Gastroesophageal sphincter (tissue), 4 donors: Measurements from ENCODE around the gene TMOD1. TPM values are rescaled to one million over a fixed set of nuclear protein-coding genes. Genes with fewer than 3 reads are reported as not detected.
A peak's percentile ranks its signal among the peaks of the same experiment; 100 is the strongest.

Experiments used
- ATAC-seq: fragments of 150-250 bp; one replicate; pipeline ENCODE4 v1.9.1; 2016; ENCODE audit warnings: mild to moderate bottlenecking, moderate library complexity
- H3K27ac ChIP-seq, 4 donors: fragments of 200-600 bp; sonication (generic) in 3 of 4; 1 replicate in 3 of 4; 2 replicates in 1 of 4; pipeline ENCODE4 v1.5.1; 2016 to 2019
- H3K27me3 ChIP-seq: fragments of 200-600 bp; sonication (generic); one replicate; pipeline ENCODE4 v1.5.1; 2019
- H3K36me3 ChIP-seq, 2 donors: fragments of 200-600 bp; sonication (generic); one replicate each; pipeline ENCODE4 v1.5.1; 2019; ENCODE audit warnings: control low read depth in 1 of 2
- H3K4me1 ChIP-seq, 3 donors: fragments of 200-600 bp; sonication (generic); 1 replicate in 2 of 3; 2 replicates in 1 of 3; pipeline ENCODE4 v1.5.1; 2016 to 2019; ENCODE audit warnings: control low read depth in 2 of 3
- H3K4me3 ChIP-seq, 2 donors: fragments of 200-600 bp; sonication (generic); one replicate each; pipeline ENCODE4 v1.5.1; 2019; ENCODE audit warnings: mild to moderate bottlenecking in 1 of 2, moderate library complexity in 1 of 2
- H3K9me3 ChIP-seq, 3 donors: fragments of 200-600 bp; sonication (generic); one replicate each; pipeline ENCODE4 v1.5.1; 2017 to 2019; ENCODE audit warnings: control low read depth in 2 of 3
- CTCF ChIP-seq, 4 experiments: fragments of 200-600 bp in 2 of 4; fragments of 450-650 bp in 2 of 4; sonication (generic) in 1 of 4; IDR thresholded peaks; one replicate each; pipeline ENCODE4 v1.5.1; 2017 to 2019; ENCODE audit warnings: antibody characterized with exemption in 4 of 4, mild to moderate bottlenecking in 2 of 4, moderate library complexity in 2 of 4
- EP300 ChIP-seq: sonication (generic); formaldehyde crosslinking; IDR thresholded peaks from one replicate; pipeline ENCODE4 v1.6.1; 2017; ENCODE audit warnings: antibody characterized with exemption, mild to moderate bottlenecking
- POLR2A ChIP-seq, 2 donors: fragments of 450-650 bp; IDR thresholded peaks; one replicate each; pipeline ENCODE4 v1.6.1; 2017; ENCODE audit warnings: antibody characterized with exemption in 2 of 2, mild to moderate bottlenecking in 2 of 2, moderate library complexity in 1 of 2
- POLR2AphosphoS5 ChIP-seq: sonication (generic); formaldehyde crosslinking; IDR thresholded peaks from one replicate; pipeline ENCODE4 v1.6.1; 2017; ENCODE audit warnings: antibody characterized with exemption
- WGBS, 2 donors: methylation state at CpG; one replicate each; pipeline ENCODE4 v1.1.5; 2018; ENCODE audit warnings: low coverage in 1 of 2; 5-methylcytosine and 5-hydroxymethylcytosine counted together
- total RNA-seq, 4 donors: library from RNA; depleted of rRNA; stranded (reverse); fragments of >200 nt; gene quantifications; one replicate each; pipeline ENCODE4 v1.1.0, GENCODE V29; 2016

Gene TMOD1
- total RNA-seq, 4 donors from 2014 or later: 38.6 to 99.6 (median 76.7) TPM

GRCh38 chr9:97592126-97592525, 90.7 kb downstream of the TMOD1 start:
- 87 to 100% methylated on average over 1 of the region's 1 CpG for WGBS, 2 donors
- H3K27ac ChIP-seq: no peak overlapping the region

GRCh38 chr9:97593960-97594359, 92.5 kb downstream of the TMOD1 start:
- Histone ChIP-seq H3K4me1 (peaks cover 8 to 57% (median 10%) of the 10 kb centered on the region in 3 donors), H3K9me3 (no peaks in the 10 kb centered on the region), H3K4me3 (no peak overlapping the region), H3K27me3 (no peaks in the 10 kb centered on the region), H3K36me3 (peaks cover 0 to 33% of the 10 kb centered on the region in 2 donors), H3K27ac (peak overlapping the region; percentile 18 to 75 (median 59))
- WGBS, 2 donors: 67 to 93% methylated on average over 2 to 4 of the region's 4 CpGs
- TF ChIP-seq POLR2AphosphoS5 (no peak), POLR2A (IDR thresholded peaks at IDR 0.05) (no peak), CTCF (IDR thresholded peaks at IDR 0.05) (no peak), EP300 (no peak)
- ATAC-seq: no peak

More at GRCh38 chr9:97592126-97592525, 90.7 kb downstream of the TMOD1 start:
- H3K4me3 ChIP-seq: no peak overlapping the region
- peaks cover 0 to 39% of the 10 kb centered on the region in 2 donors for H3K36me3 ChIP-seq
- H3K4me1 ChIP-seq: peaks cover 2 to 38% (median 8%) of the 10 kb centered on the region in 3 donors
- H3K9me3 ChIP-seq: no peaks in the 10 kb centered on the region
- TF ChIP-seq CTCF (IDR thresholded peaks at IDR 0.05) (no peak), POLR2A (IDR thresholded peaks at IDR 0.05) (no peak), EP300 (no peak), POLR2AphosphoS5 (no peak)
- no peak for ATAC-seq
- no peaks in the 10 kb centered on the region for H3K27me3 ChIP-seq

- ATAC-seq: peak; percentile 32
- Histone ChIP-seq H3K9me3 (no peaks in the 10 kb centered on the region), H3K36me3 (peaks cover 0 to 34% of the 10 kb centered on the region in 2 donors), H3K4me3 (no peak overlapping the region), H3K27me3 (no peaks in the 10 kb centered on the region), H3K27ac (peak overlapping the region; percentile 37 to 75 (median 59)), H3K4me1 (peaks cover 8 to 60% (median 10%) of the 10 kb centered on the region in 3 donors)
- WGBS, 2 donors: 51% methylated on average over 3 of the region's 11 CpGs; no CpG with 5 or more reads in 1 of the 2 donors
- TF ChIP-seq POLR2A (IDR thresholded peaks at IDR 0.05) (no peak), CTCF (IDR thresholded peaks at IDR 0.05) (no peak), POLR2AphosphoS5 (peak; percentile 9), EP300 (no peak)
These were observed 93.0 kb downstream of the TMOD1 start for GRCh38 chr9:97594381-97594921.

- Histone ChIP-seq H3K4me3 (no peak overlapping the region), H3K4me1 (peaks cover 8 to 60% (median 10%) of the 10 kb centered on the region in 3 donors), H3K27me3 (no peaks in the 10 kb centered on the region), H3K27ac (peak overlapping the region; percentile 68 to 77 (median 68)), H3K9me3 (no peaks in the 10 kb centered on the region), H3K36me3 (peaks cover 0 to 48% of the 10 kb centered on the region in 2 donors)
- 20 to 21% methylated on average over 3 to 4 of the region's 4 CpGs for WGBS, 2 donors
- TF ChIP-seq POLR2AphosphoS5 (peak; percentile 12), POLR2A (IDR thresholded peaks at IDR 0.05) (no peak)
- ATAC-seq: no peak
These were observed 95.4 kb downstream of the TMOD1 start for GRCh38 chr9:97596906-97597305.

GRCh38 chr9:97598461-97599288, 97.2 kb downstream of the TMOD1 start:
- peaks cover 0 to 50% of the 10 kb centered on the region in 2 donors for H3K36me3 ChIP-seq
- H3K27ac ChIP-seq: peak overlapping the region in 3 of 4 donors; percentile 6 to 77 (median 68)
- TF ChIP-seq EP300: no peak
- peak; percentile 37 for TF ChIP-seq POLR2AphosphoS5
- peak; percentile 56 to 88 (median 83) for TF ChIP-seq CTCF (IDR thresholded peaks at IDR 0.05)
- no peak for TF ChIP-seq POLR2A (IDR thresholded peaks at IDR 0.05)
- H3K9me3 ChIP-seq: no peaks in the 10 kb centered on the region
- peaks cover 8 to 57% (median 10%) of the 10 kb centered on the region in 3 donors for H3K4me1 ChIP-seq
- H3K27me3 ChIP-seq: no peaks in the 10 kb centered on the region
- H3K4me3 ChIP-seq: no peak overlapping the region
- ATAC-seq: peak; percentile 67
- WGBS, 2 donors: 20 to 21% methylated on average over 6 to 11 of the region's 11 CpGs
